ENCODE measurements around the gene SUPT20HL2.

SUPT20HL2 gene

GRCh38 chrX:24271262-24271661 lies 42.6 kb downstream of the SUPT20HL2 start:
- DNase-seq (ENCODE audit: low spot score) = no peak
- TF ChIP-seq, protein P1, sequence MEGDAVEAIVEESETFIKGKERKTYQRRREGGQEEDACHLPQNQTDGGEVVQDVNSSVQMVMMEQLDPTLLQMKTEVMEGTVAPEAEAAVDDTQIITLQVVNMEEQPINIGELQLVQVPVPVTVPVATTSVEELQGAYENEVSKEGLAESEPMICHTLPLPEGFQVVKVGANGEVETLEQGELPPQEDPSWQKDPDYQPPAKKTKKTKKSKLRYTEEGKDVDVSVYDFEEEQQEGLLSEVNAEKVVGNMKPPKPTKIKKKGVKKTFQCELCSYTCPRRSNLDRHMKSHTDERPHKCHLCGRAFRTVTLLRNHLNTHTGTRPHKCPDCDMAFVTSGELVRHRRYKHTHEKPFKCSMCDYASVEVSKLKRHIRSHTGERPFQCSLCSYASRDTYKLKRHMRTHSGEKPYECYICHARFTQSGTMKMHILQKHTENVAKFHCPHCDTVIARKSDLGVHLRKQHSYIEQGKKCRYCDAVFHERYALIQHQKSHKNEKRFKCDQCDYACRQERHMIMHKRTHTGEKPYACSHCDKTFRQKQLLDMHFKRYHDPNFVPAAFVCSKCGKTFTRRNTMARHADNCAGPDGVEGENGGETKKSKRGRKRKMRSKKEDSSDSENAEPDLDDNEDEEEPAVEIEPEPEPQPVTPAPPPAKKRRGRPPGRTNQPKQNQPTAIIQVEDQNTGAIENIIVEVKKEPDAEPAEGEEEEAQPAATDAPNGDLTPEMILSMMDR (IDR thresholded peaks at IDR 0.05; ENCODE audit: borderline replicate concordance, control extremely low read depth, extremely low read depth, insufficient read depth, missing control alignments) = no peak
- in situ Hi-C loops (cut with MboI; ENCODE audit: low sequenced_read_pairs, unreplicated experiment) = no loop called here

DNA sequence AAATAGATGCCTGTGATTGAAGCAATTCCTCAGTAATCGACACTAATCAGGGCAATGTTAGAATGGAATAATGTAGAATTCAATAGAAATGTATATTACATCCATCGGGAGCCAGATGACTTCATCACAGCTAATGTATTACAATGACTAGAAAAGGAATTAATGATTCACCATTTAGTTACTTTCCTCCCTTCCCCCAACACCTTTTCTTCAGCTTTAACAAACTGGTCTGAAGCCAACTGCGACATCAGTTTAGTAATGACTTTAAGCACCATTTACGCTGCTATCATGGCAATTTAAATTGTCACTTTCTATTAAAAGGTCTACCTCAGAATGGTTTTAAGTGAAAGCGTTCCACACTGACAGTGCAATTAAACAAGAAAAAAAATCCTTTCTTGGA lies 45.1 kb downstream of the SUPT20HL2 start:
- no peak for DNase-seq (ENCODE audit: low spot score)
- TF ChIP-seq, protein P1 (IDR thresholded peaks at IDR 0.05; ENCODE audit: borderline replicate concordance, control extremely low read depth, extremely low read depth, insufficient read depth, missing control alignments) = no peak
- in situ Hi-C loops (cut with MboI; ENCODE audit: low sequenced_read_pairs, unreplicated experiment) = no loop called here

DNA sequence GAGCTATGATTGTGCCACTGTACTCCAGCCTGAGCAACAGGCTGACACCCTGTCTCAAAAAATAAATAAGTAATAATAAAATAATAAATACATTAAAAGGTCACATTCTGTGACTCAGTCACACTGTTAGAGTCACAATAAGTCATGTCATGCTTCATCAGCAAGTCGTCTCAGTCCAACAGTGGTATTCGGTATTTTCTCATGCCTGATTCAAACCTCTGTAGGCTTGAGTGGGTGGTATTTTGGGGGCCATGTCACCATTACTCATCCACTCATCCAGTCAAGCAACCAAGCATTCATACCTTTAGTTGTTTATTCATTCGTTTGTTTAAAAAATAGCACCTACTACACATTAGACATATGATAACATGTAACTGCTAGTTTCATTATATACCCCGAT lies 46.9 kb downstream of the SUPT20HL2 start:
- in situ Hi-C loops (cut with MboI; ENCODE audit: low sequenced_read_pairs, unreplicated experiment) = no loop called here
- DNase-seq (ENCODE audit: low spot score) = no peak
- TF ChIP-seq, protein P1 (IDR thresholded peaks at IDR 0.05; ENCODE audit: borderline replicate concordance, control extremely low read depth, extremely low read depth, insufficient read depth, missing control alignments) = no peak

DNA sequence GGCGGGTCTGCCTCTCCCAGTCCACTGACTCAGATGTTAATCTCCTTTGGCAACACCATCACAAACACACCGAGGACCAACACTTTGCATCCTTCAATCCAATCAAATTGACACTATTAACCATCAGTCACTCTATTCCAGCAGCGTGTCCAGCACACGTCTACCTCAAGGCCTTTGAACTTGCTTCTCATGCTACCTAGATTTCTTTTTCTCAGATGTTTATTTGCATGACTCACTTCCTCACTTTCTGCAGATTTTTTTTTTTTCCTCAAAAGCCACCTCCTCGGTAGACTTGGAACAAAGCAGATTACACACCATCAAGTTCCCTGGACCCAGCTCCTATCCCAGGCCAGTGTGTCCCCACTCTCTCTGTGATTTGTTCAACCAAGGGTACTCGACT lies 49.5 kb downstream of the SUPT20HL2 start:
- DNase-seq (ENCODE audit: low spot score) = no peak
- TF ChIP-seq, protein P1 (IDR thresholded peaks at IDR 0.05; ENCODE audit: borderline replicate concordance, control extremely low read depth, extremely low read depth, insufficient read depth, missing control alignments) = no peak
- in situ Hi-C loops (cut with MboI; ENCODE audit: low sequenced_read_pairs, unreplicated experiment) = no loop called here

DNA sequence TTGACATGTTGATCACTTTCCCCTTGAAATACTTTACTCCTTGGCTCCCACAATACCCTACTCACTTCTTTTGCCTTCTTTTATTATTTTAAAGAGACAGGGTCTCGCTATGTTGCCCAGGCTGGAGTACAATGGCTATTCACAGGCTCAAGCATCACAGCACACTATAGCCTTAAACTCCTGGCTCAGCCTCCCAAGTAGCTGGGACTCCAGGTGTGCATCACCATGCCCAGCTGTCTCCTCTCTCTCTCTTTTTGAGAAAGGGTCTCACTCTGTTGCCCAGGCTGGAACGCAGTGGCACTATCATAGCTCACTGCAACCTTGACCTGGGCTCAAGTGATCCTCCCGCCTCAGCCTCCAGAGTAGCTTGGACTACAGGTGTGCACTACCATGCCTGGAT lies 51.6 kb downstream of the SUPT20HL2 start:
- TF ChIP-seq, protein P1 (IDR thresholded peaks at IDR 0.05; ENCODE audit: borderline replicate concordance, control extremely low read depth, extremely low read depth, insufficient read depth, missing control alignments) = no peak
- in situ Hi-C loops (cut with MboI; ENCODE audit: low sequenced_read_pairs, unreplicated experiment) = no loop called here
- no peak for DNase-seq (ENCODE audit: low spot score)

Measured in GM13976 (cell line).